ENCODE data around the gene LOXL1. TPM values are rescaled to one million over a fixed set of nuclear protein-coding genes. Genes with fewer than 3 reads are reported as not detected.

Gene LOXL1
- total and polyA plus RNA-seq, 2 of the 13 experiments (the other 11 are each of a cell fraction or from before 2014, with no cell fraction given): 0.51 to 1.3 TPM

GRCh38 chr15:73881579-73882320 lies 44.5 kb upstream of the LOXL1 start (continued):
- no peak for TF ChIP-seq ZMAT3 (CRISPR knock-in tag; conservative IDR thresholded peaks at IDR 0.05)
- no peak for TF ChIP-seq ZNF33B (CRISPR knock-in tag; IDR thresholded peaks at IDR 0.05)
- no peak for TF ChIP-seq PAX8 (CRISPR knock-in tag; IDR thresholded peaks at IDR 0.05; ENCODE audit: borderline replicate concordance)
- TF ChIP-seq ZNF441 (CRISPR knock-in tag; IDR thresholded peaks at IDR 0.05; ENCODE audit: borderline replicate concordance): no peak
- no peak for TF ChIP-seq ZNF33A (CRISPR knock-in tag; IDR thresholded peaks at IDR 0.05; ENCODE audit: borderline replicate concordance)
- TF ChIP-seq PCBP2 (optimal IDR thresholded peaks at IDR 0.05; ENCODE audit: low read depth, low read length, poor library complexity, severe bottlenecking): no peak
- no peak for TF ChIP-seq ZNF557 (CRISPR knock-in tag; IDR thresholded peaks at IDR 0.05)
- TF ChIP-seq ADNP (CRISPR knock-in tag; IDR thresholded peaks at IDR 0.05): no peak

DNA sequence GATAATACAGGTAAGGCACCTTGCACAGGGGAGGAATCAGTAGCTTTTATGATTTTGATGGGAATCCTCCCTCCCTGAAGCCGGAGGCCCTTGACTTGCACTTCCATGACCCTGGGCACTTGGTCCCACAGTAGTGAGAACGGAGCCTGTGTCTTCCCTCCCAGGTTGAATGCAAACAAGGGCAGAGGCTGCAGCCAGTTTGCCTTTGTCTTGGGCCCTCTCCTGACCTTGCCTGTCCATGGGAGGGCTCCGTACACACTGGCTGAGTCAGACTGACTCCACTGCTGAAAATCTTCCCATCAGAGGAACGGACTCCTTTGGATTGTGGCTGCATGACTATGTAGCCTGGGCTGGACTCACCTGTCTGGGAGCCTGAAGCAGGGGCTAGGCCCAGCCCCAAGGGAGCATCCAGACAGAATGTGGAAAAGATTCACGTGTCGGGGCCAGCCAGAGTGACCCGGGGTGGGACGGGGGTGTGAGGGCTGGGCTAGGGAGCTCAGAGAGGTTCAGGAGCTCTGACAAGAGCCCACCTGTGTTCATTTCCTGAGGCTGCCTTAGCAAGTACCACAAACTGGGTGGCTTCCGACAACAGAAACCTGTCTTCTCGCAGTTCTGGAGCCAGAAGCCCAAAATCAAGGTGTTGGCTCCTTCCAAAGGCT lies 43.4 kb upstream of the LOXL1 start:
- intact Hi-C loops (cut with micrococcal nuclease; ENCODE audit: unreplicated experiment): no loop called here
- Histone ChIP-seq H3K9ac (ENCODE audit: insufficient read depth, low read depth, low read length) (no peak overlapping the region), H3K27me3 (ENCODE audit: control insufficient read depth in 1 of 2, insufficient read depth in 2 of 2, low read length in 2 of 2) (peaks cover 0 to 1% of the 10 kb centered on the region in 2 experiments; a peak in 1 of 5 replicates), H3K79me2 (ENCODE audit: insufficient read depth, low read length) (no peaks in the 10 kb centered on the region), H4K20me1 (ENCODE audit: insufficient read depth, low read length) (no peaks in the 10 kb centered on the region), H3K4me1 (ENCODE audit: insufficient read depth, low read length) (no peaks in the 10 kb centered on the region), H3K27ac (ENCODE audit: extremely low read length, insufficient read depth, low read length) (no peak overlapping the region), H3K9me3 (ENCODE audit: low read length) (no peaks in the 10 kb centered on the region), H3K36me3 (replicated peaks in 1 of 2; ENCODE audit: control insufficient read depth in 1 of 2, insufficient read depth in 2 of 2, low read length in 2 of 2) (no peaks in the 10 kb centered on the region), H3K4me3 (replicated peaks in 1 of 3; ENCODE audit: insufficient read depth in 1 of 3, low read depth in 2 of 3, low read length in 3 of 3) (no peak overlapping the region), H2AFZ (ENCODE audit: low read length) (no peak overlapping the region), H3K4me2 (ENCODE audit: low read depth, low read length) (no peak overlapping the region)
- in situ Hi-C loops (cut with HindIII; ENCODE audit: extremely low pct_ligation_motif_present, low pct_unique_long_range_greater_than_20kb): no loop called here
- 0% methylated on average over 2 of the region's 10 CpGs for WGBS (ENCODE audit: low lambda C conversion rate)
- POLR2A ChIA-PET: no interaction called here
- DNase-seq (ENCODE audit: low spot score) (no peak), FAIRE-seq (no peak), ATAC-seq (no peak)
- no TSS peak for BruUV-seq (replicated peaks)
- CTCF ChIA-PET (ENCODE audit: low intra/inter-chr PET ratio, low total read pairs): no interaction called here
- TF ChIP-seq, protein P1, sequence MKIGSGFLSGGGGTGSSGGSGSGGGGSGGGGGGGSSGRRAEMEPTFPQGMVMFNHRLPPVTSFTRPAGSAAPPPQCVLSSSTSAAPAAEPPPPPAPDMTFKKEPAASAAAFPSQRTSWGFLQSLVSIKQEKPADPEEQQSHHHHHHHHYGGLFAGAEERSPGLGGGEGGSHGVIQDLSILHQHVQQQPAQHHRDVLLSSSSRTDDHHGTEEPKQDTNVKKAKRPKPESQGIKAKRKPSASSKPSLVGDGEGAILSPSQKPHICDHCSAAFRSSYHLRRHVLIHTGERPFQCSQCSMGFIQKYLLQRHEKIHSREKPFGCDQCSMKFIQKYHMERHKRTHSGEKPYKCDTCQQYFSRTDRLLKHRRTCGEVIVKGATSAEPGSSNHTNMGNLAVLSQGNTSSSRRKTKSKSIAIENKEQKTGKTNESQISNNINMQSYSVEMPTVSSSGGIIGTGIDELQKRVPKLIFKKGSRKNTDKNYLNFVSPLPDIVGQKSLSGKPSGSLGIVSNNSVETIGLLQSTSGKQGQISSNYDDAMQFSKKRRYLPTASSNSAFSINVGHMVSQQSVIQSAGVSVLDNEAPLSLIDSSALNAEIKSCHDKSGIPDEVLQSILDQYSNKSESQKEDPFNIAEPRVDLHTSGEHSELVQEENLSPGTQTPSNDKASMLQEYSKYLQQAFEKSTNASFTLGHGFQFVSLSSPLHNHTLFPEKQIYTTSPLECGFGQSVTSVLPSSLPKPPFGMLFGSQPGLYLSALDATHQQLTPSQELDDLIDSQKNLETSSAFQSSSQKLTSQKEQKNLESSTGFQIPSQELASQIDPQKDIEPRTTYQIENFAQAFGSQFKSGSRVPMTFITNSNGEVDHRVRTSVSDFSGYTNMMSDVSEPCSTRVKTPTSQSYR (CRISPR knock-in tag; IDR thresholded peaks at IDR 0.05; ENCODE audit: borderline replicate concordance): no peak
- TF ChIP-seq MATR3 (CRISPR knock-in tag; IDR thresholded peaks at IDR 0.05): no peak
- TF ChIP-seq, protein P2, sequence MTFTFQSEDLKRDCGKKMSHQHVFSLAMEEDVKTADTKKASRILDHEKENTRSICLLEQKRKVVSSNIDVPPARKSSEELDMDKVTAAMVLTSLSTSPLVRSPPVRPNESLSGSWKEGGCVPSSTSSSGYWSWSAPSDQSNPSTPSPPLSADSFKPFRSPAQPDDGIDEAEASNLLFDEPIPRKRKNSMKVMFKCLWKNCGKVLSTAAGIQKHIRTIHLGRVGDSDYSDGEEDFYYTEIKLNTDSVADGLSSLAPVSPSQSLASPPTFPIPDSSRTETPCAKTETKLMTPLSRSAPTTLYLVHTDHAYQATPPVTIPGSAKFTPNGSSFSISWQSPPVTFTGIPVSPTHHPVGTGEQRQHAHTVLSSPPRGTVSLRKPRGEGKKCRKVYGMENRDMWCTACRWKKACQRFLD (CRISPR knock-in tag; IDR thresholded peaks at IDR 0.05; ENCODE audit: borderline replicate concordance): no peak
- TF ChIP-seq SMC3 (IDR thresholded peaks at IDR 0.05; ENCODE audit: low read length): no peak
- TF ChIP-seq UBTF (CRISPR knock-in tag; IDR thresholded peaks at IDR 0.05): no peak
